Islet of Langerhans (tissue), 1 donor: Measurements from ENCODE around the gene ANKRD36C.
A peak's percentile ranks its signal among the peaks of the same experiment; 100 is the strongest.
"Not testable (repeated sequence)": the region's sequence is repeated elsewhere in the genome, so short reads cannot be mapped to it uniquely, and the experiment has no call there.

ENCODE experiments used
- FAIRE-seq: peaks from one replicate; lab custom pipeline; 2011; peaks lifted over from hg19 to GRCh38; lab: Jason Lieb, UNC

Gene ANKRD36C

GRCh38 chr2:96006248-96006647, 14.6 kb upstream of the ANKRD36C start:
- not testable (repeated sequence) for FAIRE-seq

GRCh38 chr2:95992520-95993272, 1.1 kb upstream of the ANKRD36C start:
- FAIRE-seq, result peak; percentile 92

- FAIRE-seq, result not testable (repeated sequence)
Observed at GRCh38 chr2:95992102-95992501, 478 bp upstream of the ANKRD36C start.

- not testable (repeated sequence) for FAIRE-seq
Observed at GRCh38 chr2:95990884-95991283, 740 bp downstream of the ANKRD36C start.

GRCh38 chr2:95951662-95952061, 40.0 kb downstream of the ANKRD36C start:
- FAIRE-seq, result not testable (repeated sequence)

GRCh38 chr2:95948039-95948438, 43.6 kb downstream of the ANKRD36C start:
- not testable (repeated sequence) for FAIRE-seq

- not testable (repeated sequence) for FAIRE-seq
Observed at GRCh38 chr2:95939947-95940346, 51.7 kb downstream of the ANKRD36C start.

GRCh38 chr2:95930740-95931139, 60.9 kb downstream of the ANKRD36C start:
- FAIRE-seq, result not testable (repeated sequence)

GRCh38 chr2:95917007-95917406, 74.6 kb downstream of the ANKRD36C start:
- not testable (repeated sequence) for FAIRE-seq

GRCh38 chr2:95915131-95915530, 76.5 kb downstream of the ANKRD36C start:
- FAIRE-seq, result not testable (repeated sequence)

GRCh38 chr2:95911431-95911830, 80.2 kb downstream of the ANKRD36C start:
- not testable (repeated sequence) for FAIRE-seq

GRCh38 chr2:95894443-95894842, 97.2 kb downstream of the ANKRD36C start:
- FAIRE-seq, result not testable (repeated sequence)

GRCh38 chr2:95867929-95868328, 123.7 kb downstream of the ANKRD36C start:
- FAIRE-seq, result not testable (repeated sequence)

- FAIRE-seq, result not testable (repeated sequence)
Observed at GRCh38 chr2:95867047-95867677, 124.5 kb downstream of the ANKRD36C start.

- FAIRE-seq, result not testable (repeated sequence)
Observed at GRCh38 chr2:95862121-95862520, 129.5 kb downstream of the ANKRD36C start.

- no peak for FAIRE-seq
Observed at GRCh38 chr2:95836151-95836550, 155.5 kb downstream of the ANKRD36C start.

- not testable (repeated sequence) for FAIRE-seq
Observed at GRCh38 chr2:95834077-95835013, 157.3 kb downstream of the ANKRD36C start.

GRCh38 chr2:95824218-95824617, 167.4 kb downstream of the ANKRD36C start:
- not testable (repeated sequence) for FAIRE-seq

- FAIRE-seq, result not testable (repeated sequence)
Observed at GRCh38 chr2:95817521-95817920, 174.1 kb downstream of the ANKRD36C start.

- FAIRE-seq, result not testable (repeated sequence)
Observed at GRCh38 chr2:95813311-95813710, 178.3 kb downstream of the ANKRD36C start.

- no peak for FAIRE-seq
Observed at GRCh38 chr2:95799892-95800291, 191.7 kb downstream of the ANKRD36C start.

GRCh38 chr2:95799147-95799889, 192.3 kb downstream of the ANKRD36C start:
- FAIRE-seq, result not testable (repeated sequence)
